Stimulated activated naive CD4-positive, alpha-beta T cell (primary cell): ENCODE measurements around the gene HBZ.
"Not testable (repeated sequence)": the region's sequence is repeated elsewhere in the genome, so short reads cannot be mapped to it uniquely, and the experiment has no call there.

ENCODE experiments used
- DNase-seq, 6 experiments: peaks; one replicate each; lab custom pipeline; 2025; lab: John Stamatoyannopoulos, UW

Gene HBZ

GRCh38 chr16:179211-180092, 27.0 kb downstream of the HBZ start:
- no peak for DNase-seq

GRCh38 chr16:180101-180675, 27.7 kb downstream of the HBZ start, which contains the start of gene HBQ1:
HBQ1 (plus strand) TSS chr16:180459; CDS start chr16:180487, 28 bp downstream.
- DNase-seq = peak in 3 of 6 experiments; percentile 22 to 51 (median 24)

- DNase-seq = peak in 5 of 6 experiments; percentile 60 to 89 (median 78)
Observed at GRCh38 chr16:180681-181564, 28.5 kb downstream of the HBZ start.

DNA sequence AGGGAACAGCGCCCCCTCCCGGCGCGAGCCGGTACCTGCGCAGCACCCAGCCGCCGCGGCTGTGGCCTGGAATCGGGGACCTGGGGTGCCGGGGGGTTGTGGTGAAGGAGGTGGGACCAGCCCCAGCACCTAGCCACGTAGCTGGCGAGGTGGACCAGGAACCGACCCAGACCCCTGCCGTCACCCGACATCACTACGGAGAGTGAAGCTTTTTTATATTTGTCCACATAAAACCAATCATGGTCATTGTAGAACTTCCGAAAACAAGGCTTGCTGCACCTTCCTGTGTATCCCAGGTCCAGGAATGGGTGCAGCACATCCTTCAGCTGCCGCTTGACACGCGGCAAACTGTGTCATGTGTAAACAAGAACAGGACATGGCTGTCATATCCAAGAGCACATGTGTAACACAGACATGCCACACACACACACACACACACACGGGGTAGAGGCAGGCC, 29.1 kb downstream of the HBZ start:
- DNase-seq = peak in 2 of 6 experiments; percentile 40 to 84

DNA sequence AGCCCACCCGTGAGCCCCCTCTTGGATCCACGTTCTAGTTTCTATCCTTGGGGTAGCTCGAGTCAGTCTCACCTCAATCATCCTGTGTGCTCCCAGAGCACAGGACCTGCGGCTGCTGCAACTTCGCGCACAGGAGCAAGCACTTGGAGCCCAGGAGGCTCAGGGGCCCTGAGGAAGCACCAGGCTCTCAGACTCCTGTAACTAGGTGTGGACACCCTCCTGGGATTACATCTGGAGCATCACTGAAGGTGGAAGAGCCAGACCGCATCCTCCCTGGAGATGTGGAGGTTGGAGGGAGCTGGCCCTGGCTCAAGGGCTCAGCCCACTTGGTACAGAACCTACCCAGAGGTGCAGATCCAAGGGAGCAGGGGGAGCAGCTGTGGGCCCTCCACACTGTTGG, 30.6 kb downstream of the HBZ start:
- no peak for DNase-seq

DNA sequence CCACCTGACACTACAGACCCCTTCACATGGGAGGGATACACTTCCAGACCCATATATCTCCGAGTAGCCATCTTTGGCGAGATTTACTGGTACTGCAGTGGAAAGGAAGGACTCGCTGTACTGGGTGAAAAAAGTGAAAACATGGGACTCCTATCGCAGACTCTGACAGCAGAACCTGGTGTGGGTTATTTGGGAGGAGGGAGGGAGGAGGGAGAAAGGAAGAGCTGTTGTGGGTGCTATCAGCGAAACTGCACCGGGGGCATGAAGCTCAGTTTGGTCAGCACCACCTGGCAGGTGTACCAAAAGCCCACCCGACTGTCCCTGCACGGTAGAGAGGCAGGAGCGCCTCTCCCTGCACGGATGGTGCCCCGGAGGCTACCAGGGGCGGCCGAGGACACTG, 32.8 kb downstream of the HBZ start:
- DNase-seq = no peak

GRCh38 chr16:185691-186090, 33.2 kb downstream of the HBZ start:
- no peak for DNase-seq

DNA sequence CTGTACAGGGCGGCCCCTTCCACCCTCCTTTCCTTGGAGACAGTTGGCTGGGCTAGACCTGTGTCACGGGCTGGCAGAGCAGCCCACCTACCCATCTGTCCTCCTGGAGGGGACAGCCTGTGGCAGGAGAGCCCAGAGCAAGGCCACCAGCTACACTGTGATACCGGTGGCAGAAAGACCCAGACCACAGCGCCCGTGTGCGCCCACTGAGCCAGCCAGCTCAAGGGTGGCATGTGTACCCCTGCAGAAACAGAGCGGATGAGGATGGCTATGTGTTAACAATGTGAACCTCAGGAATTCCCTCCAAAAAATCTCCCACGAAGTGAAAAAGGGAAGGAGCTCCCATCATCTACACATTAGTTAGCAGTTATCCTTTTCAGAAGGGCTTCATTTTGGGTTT, 34.9 kb downstream of the HBZ start:
- DNase-seq = no peak

- DNase-seq = peak in 2 of 6 experiments; percentile 26 to 30
Observed at GRCh38 chr16:188674-189073, 36.2 kb downstream of the HBZ start.

DNA sequence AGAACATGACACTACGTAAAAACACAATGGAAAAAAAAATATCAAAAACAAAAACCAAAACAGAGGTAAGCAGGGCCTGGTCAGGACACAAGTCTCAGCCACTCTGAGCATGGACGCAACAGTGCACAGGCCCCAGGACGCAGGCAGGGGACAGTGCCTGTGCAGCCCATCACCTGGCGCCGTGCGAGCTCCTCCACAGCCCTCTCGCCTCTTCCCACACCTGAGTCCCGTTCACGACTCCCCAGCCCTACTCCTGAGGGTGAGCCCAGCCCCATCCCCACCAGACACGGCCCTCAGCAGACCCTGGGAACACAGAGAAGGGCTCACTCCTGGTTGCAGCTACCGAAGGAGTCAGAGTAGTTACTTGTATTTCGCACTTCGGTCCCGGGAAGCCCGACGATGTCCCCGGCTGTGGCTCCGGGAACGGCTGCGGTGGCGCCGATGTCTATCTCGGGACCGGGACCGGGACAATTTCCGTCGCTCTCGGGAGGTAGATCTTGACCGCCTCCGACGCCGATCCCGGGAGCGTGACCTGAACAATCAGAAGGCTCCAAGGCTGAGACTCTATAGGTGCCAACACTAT, 37.3 kb downstream of the HBZ start:
- no peak for DNase-seq

DNA sequence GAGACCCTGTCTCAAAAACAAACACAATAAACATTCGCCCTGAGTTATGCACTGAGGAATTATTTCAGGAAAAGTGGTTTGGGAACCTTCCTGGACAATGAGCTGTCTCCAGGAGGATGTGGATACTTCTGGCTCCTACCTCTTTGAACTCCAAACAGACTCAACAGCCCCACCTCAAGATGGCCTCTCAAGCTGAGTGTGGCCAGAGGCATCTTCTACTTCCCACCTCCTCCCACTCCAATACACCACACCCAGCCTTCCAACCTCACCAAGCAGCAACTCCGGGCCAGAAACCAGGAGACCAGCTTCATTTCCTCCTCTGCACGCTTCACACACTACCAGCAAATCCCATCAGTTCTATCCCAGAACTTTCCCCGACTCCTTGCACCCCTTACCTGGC, 39.4 kb downstream of the HBZ start:
- DNase-seq = no peak

DNA sequence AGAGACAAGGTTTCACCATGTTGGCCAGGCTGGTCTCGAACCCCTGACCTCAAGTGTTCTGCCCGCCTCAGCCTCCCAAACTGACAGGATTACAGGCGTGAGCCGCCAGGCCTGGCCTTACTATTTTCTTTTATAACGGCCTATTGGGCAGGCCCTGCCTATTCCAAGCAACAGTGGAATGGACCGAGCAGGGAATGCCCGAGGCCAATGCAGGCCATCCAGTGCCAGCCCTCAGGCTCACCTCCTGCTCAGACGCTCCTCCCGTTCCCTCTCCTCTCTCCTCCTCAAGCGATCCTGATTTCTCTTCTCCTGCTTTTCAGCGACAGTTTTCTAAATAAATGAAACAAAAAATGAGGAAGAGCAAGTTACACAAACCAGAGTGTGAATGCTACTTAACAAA, 40.2 kb downstream of the HBZ start:
- DNase-seq = no peak

- DNase-seq = no peak
Observed at GRCh38 chr16:193441-193840, 41.0 kb downstream of the HBZ start.

- DNase-seq = no peak
Observed at GRCh38 chr16:194516-194915, 42.1 kb downstream of the HBZ start.

DNA sequence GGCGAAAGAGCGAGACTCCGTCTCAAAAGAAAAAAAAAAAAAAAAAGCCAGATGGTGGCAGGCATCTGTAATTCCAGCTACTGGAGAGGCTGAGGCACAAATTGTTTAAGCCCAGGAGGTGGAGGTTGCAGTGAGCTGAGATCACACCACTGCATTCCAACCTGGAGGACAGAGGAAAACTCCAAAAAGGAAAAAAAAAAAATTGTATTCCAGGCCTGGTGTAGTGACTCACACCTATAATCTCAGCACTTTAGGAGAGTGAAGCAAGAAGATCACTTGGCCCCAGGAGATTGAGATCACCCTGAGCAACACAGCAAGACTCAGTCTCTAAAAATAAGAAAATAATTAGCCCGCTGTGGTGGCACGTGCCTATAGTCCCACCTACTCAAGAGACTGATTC, 47.9 kb downstream of the HBZ start:
- no peak for DNase-seq

GRCh38 chr16:203246-203645, 50.8 kb downstream of the HBZ start:
- no peak for DNase-seq

DNA sequence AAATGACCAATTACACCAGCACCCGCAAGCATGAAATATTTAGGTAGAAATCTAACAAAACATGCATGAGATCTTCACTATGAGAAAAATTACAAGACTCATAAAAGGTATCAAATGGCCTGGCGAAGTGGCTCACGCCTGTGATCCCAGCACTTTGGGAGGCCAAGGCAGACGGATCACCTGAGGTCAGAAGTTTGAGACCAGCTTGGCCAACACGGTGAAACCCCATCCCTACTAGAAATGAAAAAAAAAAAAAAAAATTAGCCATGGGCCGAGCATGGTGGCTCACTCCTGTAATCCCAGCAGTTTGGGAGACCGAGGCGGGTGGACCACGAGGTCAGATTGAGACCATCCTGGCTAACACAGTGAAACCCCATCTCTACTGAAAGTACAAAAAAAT, 51.6 kb downstream of the HBZ start:
- not testable (repeated sequence) for DNase-seq
